NCI-H82 (cell line): ENCODE results near the gene CANT1.
"Not testable (repeated sequence)": the region's sequence is repeated elsewhere in the genome, so short reads cannot be mapped to it uniquely, and the experiment has no call there.

Experiments
- DNase-seq: peaks from one replicate; lab custom pipeline; 2025; lab: John Stamatoyannopoulos, UW

CANT1 gene

DNA sequence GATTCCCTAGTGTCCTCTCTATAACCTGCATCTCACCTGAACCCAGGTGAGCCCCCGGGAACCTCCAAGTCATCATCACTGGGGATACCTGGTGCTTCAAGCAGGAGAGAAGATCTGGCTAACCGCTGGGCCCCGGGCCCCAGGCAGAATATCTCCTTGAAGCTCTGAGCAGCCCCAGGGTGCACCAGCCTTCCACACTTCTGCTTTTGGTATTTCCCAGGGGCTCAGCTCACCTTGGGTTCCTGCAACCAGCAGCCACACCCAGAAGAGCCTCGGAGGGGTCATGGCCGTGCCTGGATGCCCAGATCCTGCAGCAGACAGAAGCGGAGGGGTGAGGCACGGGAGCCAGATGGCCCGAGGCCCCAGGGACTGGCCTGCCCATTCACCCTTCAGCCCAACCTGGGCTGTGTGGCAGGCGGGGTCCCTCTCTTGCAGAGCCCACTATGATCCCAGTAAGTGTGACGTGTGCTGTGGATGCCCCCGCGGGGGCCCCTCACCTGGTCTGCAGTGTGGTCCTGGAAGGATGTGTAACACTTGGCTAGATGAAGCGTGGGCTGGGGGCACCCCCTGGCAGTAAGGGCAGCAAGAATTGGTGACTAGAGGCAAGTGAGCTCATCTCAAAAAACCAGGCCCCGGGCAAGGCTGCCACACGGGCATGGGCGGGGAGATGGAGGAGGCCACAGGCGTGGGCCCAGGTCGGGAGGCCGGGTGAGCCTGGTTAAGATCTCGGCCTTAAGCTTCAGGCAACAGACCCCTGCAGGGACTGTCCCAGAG lies 32.5 kb downstream of the CANT1 start:
- no peak for DNase-seq

DNA sequence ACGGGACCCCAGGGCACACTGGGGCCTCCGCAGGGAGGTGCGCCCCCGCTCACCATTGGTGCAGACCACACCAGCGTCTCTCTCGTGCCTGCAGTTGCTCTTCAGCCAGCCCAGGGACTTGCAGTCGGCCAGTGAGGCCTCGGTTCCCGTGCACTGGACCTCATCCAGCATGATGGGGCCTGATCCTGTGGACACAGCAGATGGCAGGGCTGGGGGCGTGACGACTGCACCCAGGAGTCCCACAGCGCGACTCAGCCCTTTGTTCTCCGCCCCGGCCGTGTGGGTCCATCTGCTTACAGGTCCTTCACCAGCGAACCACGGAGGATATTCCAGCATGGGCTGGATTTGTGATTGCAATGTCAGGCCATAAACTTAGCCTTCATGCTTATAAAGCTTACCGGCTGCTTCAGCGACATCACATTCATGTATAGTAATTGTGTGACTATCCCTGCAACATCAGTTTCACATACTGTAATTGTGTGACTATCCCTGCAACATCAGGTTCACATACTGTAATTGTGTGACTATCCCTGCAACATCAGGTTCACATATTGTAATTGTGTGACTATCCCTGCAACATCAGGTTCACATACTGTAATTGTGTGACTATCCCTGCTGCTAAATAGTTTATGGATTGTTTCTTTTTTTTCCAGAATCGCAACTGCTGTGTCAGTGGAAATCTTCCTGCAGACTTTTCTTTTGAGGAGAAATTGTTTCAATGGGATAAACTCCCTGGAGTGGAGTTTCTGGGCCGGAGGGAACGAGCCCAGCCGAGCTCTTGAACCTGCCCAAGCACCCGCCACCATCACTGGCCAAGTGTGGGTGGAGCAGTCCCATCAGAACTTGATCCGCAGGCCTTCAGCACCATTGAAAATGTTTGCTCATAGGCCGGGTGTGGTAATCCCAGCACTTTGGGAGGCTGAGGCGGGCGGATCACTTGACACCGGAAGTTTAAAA lies 34.7 kb downstream of the CANT1 start:
- DNase-seq: peak; percentile 84

DNA sequence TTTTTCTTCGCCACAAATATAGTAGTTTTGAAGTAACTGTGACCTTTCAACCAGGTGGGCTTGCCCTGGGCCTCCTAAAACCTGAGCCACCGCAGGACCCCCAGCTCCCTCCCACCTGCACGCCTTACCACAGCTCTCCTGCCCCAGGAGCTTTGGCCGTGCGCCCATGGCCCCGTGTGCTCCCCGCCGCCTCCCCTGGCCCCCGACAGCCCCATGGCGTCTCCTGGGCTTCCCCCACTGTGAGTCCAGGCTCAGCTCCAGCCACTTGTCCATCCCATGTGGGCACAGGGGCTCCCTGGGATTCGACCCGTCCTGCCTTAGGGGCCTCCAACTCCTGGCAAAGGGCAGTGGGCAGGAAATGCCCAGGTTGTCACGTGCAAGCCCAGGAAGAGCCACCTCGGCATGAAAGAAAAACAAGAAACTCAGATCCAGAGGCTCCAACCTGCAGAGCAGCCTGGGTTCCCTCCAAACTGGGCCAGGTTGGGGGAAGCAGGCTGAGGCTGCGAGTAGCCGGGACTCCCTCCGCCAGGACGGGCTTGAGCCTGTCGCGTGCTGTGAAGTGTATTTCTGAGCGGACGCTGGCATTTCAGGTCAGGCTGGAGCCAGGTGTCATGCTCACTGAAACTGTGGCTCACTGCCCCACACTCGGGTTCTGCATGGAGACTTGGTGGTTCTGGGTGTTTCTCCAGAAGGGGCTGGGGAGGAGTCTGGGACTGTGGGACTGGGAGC lies 35.6 kb downstream of the CANT1 start:
- no peak for DNase-seq

DNA sequence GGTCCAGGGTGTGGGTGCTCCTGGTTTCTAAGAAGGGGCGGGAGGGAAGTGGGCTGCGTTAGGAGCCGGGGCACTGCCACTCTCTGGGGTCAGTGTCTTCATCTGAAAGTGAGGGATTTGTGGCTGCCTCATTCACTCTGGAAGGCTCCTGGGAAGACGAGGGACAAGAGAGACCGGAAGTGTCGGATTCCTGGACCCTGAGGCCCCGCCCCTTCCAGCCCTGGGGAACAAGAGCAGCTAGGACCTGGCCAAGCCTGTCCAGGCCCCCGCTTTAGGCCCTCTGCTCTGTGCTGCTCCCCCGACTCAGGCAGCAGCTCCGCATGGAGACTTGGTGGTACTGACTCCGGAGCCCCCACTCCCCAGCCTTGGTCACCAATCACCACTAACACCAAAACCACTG lies 36.4 kb downstream of the CANT1 start:
- no peak for DNase-seq

DNA sequence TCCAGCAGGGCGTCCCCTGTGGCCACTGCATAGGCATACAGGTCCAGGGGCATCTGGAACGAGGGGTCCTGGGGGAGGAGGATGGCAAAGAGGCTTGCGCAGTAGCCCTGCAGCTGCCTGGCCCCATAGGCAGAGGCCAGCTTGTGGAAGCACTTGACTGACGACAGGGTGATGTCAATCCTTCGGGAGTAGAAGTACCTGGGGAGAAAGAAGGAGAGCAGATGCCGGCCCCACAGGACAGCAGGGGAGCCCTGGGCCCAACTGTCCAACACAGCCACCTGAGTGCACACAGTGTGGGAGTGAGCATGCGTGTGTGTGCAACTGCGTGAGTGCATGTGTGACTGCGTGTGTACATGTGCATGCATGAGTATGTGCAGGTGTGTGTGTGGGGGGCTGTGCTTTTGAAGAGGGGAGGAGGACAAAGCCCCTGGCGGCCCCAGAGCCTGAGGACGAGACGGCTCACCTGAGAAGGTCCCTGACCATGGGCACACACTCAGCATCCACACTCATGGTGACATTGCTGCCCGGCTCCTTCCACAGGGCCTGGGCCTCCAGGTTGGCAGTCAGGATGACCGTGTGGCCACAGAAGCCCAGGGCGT lies 37.0 kb downstream of the CANT1 start:
- no peak for DNase-seq

DNA sequence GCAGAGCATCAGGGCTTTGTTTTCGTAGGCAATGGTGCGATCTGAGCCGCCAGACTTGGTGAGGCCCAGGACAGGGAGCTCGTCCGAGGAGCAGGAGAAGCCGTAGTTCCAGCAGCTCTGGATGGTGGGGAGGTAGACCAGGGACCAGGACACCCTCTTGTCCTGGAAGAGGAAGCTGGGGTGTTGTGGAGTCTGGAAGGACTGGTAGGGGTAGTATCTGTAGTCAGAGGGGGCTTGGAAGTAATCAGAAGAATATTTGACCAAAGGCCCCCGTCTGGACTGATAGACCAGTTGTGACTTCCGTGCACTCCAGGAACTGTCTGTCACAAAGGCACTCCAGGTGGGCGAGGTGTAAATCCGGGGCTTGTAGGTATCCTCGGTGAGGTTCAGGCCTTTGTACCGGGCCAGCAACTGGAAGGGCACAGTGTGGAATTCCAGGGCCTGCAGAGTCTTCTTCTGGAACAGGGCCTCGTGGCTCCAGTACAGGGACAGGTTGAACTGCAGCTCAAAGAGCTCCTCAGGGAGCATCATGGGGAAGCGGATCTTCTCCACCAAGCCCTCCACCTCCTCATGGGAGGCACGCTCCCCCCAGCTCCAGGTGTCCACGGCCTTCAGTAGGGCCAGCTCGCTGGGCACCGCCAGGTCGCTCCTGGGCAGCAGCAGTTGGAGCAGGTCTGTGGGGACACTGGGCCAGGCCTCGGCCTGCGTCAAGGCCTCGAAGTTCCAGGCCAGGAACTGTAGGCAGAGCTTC lies 37.6 kb downstream of the CANT1 start:
- DNase-seq: no peak

DNA sequence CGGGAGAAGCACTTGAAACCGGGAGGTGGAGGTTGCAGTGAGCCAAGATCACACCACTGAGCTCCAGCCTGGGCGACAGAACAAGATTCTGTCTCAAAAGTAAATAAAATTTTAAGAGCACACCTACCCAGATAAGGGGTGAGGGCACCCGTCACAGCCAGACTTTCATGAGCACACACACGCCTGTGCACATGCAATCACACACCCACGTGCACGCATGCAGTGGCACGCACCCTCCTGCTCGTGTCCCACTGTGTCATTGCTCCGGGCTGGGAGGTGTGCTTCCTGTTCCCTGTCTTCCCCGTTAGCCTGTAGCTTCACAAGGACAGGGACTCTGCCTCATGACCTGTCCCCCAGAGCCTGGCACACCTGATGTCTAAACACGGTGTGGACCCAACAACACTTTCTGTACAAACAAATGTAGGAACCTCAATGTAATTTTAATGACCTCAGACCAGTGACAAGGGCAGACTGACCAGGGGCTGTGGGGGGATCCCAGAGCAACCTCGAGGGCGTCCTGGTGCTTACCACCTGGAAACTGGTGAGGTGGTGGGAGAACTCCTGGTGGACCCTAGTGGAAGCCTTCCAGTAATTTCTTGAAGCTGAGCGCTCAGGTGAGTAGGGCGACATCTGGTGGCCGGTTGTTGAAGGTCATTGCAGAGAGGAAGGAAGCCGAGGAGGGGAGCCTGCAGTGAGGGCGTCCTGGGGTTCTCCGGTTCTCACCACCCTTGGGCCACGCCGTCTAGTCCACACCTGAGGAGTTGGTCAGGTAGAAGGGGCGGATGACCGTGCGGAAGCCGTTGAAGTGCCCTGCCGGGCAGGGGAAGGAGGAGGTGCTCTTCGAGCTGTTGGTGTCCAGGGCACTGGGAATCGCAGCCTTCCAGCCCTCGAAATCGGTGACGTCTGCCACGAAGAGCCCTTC lies 38.5 kb downstream of the CANT1 start:
- peak; percentile 90 for DNase-seq

DNA sequence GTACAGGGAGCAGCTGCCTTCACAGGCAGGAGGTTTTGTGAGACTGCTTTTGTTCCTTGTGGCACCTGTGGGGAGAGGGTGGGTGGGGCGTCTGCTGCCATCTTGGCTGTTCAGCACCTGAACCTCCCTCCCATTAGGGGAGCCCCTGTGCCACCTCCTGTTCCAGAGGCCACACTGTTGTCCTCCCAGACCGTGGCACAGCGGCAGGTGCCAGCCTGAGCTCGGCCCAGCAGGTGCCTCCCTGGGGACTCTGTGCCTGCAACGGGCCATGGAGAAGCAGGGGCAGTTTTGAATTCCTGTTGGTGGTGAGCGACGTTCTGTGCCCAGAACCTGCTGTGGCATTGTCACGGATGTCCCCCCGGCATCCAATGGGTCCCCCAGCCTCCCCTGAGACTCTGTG lies 39.7 kb downstream of the CANT1 start:
- no peak for DNase-seq

DNA sequence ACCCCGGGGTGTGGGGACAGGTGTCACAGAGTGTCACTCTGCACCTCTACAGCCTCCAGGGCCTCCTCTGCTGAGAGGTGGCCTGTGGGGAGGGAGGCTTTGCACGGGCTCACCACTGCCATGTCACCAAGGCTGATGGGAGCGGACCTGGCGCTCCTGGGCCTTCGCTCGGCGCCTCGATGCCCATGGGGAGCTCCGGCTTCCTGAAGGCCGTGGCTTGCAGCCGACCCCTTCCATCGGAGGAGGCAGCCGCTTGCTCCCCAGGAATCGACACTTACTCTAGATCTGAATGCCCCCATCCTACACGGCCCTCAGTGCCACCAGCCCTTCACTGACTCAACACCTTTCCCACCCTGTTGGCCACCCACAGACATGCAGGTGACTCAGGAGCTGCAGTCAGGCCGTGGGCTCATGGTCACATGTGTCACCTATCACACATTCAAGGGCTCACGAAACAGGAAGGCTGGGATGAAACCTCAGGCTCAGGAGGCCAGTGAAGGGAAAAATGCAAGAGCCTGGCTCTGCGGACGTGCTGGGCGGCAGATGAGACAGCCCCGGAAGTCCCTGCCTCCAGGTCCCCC lies 41.7 kb downstream of the CANT1 start:
- DNase-seq: no peak

DNA sequence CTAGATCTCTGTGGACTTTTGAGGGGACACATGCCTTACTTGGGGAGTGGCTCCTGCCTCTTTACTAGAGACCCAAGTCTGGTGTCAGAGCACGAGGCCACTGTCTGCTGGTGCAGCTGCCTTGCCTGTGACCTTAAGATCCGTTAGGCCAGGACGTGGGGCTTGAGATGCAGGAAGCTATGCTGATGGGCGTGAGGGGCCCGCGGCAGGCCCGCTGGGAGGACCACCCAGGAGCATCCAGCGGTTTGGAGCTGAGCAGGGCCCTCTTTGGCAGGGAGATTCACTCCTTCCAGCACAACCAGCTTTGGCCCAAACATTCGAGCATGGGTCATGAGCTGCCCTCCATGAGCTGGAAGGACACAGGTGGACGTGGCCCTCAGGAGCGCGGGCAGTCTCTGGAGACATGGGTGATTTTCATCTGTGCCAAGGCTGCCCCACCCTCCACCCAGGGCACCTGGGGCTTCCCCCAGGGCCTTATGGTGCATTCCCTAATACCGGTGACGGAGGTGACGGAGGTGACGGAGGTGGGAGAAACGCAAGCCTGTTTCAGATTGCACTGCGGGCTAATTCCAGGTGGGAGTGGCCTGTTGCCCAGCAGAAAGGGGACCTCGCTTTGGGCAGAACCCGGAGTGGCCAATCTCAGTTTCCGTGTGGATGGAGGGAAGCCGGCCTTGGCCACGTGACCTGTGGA lies 42.5 kb downstream of the CANT1 start:
- no peak for DNase-seq

DNA sequence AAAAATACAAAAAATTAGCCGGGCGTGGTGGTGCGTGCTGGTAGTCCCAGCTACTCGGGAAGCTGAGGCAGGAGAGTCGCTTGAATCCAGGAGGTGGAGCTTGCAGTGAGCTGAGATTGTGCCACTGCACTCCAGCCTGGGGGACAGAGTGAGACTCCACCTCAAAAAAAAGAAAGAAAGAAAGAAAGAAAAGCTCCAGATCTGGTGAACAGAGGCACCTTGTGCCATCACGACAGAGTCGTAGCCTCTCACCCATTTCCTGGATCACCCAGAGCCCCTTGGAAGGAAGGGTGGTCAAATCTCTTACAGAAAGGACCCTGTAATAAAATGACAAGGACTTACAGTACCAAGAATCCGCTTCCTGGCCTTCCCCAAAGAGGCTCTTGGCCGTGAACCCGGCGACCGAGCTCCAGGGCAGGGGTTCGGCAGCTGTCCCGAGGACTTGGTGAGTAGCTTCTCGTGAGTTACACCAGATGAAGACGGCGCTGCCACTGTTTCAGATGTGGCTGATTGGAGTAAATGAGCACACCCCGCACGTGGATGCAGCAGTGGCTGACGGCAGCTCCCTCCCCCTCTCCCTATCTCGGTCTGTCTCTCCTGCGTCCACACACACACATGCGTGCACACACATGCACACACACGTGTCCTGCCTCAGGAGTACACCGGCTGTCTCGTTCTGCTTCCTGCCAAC lies 43.3 kb downstream of the CANT1 start:
- DNase-seq: no peak

DNA sequence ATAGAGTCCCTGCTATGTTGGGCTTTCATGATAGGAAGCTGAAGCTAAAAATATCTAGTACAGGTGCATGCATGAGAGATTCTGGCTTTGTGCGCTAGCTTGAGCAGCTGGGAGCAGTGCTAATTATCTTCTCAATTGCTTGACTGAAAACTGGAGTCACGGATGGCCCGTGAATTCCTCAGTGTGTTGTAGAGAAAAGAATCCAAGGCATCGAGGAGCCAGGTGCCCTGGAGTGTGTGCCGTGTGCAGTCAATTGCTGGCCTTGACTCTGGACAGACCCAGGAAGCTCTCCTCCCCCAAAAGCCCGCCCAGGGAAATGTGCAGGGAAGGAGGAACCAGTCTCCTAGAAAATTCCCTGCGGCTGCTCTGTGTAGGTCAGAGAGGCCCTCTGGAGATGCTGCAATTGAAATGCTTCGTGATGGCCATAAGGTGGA lies 44.1 kb downstream of the CANT1 start:
- no peak for DNase-seq

DNA sequence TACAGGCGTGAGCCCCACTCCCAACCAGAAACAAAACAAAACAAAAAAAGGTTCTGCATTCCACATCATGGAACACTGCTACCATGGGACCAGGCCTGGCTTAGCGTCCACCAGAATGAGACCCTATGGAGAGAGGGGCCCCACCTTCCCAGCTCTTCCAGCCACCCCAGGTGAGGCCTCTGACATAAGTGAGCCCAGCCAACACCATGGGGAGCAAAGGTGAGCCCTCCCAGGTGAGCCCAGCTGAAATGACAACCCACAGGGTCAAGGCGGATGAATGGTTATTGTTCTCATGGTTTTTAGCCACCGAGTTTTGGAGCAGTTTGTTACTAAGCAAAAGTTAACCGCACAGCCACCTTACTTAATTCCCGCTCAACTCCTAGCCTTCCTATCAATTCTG lies 46.2 kb downstream of the CANT1 start:
- no peak for DNase-seq

DNA sequence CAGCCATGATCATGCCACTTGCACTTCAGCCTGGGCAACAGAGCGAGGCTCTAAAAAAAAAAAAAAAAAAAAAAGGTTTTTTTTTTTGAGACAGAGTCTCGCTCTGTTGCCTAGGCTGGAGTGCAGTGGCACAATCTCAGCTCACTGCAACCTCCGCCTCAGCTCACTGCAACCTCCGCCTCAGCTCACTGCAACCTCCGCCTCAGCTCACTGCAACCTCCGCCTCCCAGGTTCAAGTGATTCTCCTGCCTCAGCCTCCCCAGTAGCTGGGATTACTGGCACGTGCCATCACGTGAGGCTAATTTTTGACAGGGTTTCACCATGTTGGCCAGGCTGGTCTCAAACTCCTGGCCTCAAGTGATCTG lies 46.6 kb downstream of the CANT1 start:
- DNase-seq: not testable (repeated sequence)

DNA sequence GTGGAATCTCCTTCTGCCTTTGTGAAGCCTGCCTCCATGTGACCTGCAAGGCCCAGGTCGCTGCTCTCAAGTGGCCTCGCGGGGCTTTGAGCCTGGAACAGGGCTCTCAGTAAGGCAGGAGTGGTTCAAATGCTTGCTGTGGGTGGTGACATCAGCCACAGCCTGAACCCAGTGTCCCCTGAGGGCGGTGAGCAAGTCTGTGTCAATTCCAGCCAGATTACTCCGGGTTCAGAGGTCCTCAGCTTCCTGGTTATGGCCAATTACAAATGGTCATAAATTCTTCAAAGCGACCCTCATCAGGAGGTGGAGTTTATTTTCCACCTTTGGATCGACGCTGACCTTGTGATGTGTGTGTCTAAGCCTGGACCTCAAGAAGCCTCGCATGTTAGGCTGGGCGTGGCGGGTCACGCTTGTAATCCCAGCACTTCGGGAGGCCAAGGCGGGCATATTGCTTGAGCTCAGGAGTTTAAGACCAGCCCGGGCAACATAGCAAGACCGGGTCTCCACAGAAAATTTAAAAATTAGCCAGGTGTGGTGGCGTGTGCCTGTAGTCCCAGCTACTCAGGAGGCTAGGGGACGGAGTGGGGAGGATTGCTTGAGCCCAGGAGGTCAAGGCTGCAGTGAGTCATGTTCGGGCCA lies 47.1 kb downstream of the CANT1 start:
- no peak for DNase-seq

DNA sequence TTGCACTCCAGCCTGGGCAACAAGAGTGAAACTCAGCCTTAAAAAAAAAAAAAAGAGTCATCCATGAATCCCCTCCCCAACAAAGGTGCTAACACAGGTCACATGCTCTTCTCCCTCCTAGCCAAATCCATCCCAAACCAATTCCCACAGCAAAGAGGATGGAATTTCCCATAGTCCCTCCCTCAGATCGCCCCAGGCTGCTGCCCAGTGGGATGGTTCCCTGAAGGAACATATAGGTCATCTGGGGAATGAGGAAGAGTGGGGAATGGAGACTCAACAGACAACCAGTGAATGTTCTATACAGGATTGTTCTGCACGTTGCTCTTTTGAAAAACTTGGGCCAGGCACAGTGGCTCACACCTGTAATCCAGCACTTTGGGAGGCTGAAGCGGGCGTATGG lies 48.0 kb downstream of the CANT1 start:
- DNase-seq: no peak

DNA sequence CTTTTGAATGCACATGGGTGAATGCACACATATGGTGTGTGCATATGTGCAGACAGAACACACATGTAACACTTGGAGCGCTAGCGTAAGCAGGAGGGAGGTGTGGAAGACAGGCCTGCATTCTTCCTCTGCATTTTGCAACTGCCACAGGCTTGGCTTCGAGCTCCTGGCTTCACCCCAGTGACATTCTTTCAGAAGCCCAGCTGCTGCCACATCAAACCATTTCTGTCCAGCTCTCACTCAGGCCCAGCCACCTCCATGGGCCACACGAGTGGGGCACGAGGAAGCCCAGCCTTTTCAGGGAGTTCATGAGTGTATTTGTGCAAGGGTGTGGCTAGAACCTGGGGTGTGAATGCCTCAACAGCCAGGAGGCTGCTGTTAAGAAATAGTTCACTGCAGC lies 48.6 kb downstream of the CANT1 start:
- DNase-seq: no peak

DNA sequence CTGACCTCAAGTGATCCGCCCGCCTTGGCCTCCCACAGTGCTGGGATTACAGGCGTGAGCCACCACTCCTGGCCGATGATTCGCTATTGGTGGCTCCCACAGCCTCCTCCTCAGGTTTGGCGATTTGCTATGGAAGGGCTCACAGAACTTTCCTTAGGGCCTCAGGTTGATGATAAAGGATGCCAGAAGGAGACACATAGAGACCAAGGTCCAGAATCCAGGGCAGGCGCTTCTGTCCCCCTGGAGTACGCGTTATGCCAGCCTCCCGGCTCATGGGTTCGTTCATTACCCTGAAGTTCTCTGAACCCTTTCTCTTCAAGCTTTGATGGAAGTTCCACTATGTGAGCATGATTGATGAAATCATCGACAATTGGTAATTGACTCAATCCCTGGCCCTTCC lies 49.8 kb downstream of the CANT1 start:
- no peak for DNase-seq
